Measurements from ENCODE around the gene LDLRAP1. TPM values are rescaled to one million over a fixed set of nuclear protein-coding genes. Genes with fewer than 3 reads are reported as not detected.

The LDLRAP1 gene
- total and polyA plus RNA-seq, 9 donors: 9.1 to 17.4 (median 13.1) TPM

DNA sequence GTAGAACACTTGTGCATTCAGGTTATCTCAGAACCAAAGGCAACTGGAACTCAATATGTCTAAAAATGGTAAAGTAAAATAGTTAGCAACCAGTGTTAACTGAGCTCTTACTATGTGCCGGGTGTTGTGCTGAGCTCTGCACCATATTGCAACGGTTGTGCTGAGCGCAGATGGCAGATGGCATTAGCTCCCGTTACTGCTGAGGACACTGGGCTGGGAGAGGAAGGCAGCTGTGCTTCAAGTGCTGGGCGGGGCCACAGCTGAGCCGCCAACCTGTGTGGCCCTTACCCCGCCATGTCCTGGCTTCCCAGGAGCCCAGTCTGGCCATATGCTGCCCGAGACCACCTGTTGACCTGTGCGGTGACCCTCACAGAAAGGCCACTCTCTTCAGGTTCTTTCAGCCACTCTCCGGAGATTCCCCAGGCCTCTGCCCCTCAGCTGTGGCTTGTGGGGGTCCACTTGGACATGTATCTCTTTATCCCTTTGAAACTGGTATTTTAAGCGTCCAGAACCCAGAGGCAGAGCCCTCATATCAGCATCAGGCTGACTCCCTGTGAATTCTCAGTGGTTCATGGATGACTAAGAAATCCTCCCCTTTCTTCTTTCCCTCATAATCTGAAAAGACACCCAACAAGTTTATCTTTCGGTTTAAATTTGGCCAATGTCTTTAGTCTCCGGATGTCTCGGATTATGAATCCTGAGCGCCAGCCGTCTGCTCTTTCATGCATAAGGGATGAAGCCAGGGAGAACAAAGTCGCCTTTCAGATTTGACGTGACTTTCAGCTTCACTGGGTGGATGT lies 26.4 kb downstream of the LDLRAP1 start:
- intact Hi-C loops (cut with DNase I): no loop called here
- WGBS, 3 donors: 56 to 66% (median 64%) methylated on average over 18 of the region's 18 CpGs
- H3K9me3 ChIP-seq: no peaks in the 10 kb centered on the region
- H3K27me3 ChIP-seq: no peaks in the 10 kb centered on the region
- DNase-seq: no peak
- peaks cover 11% of the 10 kb centered on the region for H3K4me1 ChIP-seq (ENCODE audit: insufficient read depth)
- no peak overlapping the region for H3K4me3 ChIP-seq
- H3K36me3 ChIP-seq: no peaks in the 10 kb centered on the region
- H3K27ac ChIP-seq: no peak overlapping the region
- TF ChIP-seq EP300 (IDR thresholded peaks at IDR 0.05) (no peak), POLR2A (IDR thresholded peaks at IDR 0.05) (no peak)
- TF ChIP-seq, protein P1, sequence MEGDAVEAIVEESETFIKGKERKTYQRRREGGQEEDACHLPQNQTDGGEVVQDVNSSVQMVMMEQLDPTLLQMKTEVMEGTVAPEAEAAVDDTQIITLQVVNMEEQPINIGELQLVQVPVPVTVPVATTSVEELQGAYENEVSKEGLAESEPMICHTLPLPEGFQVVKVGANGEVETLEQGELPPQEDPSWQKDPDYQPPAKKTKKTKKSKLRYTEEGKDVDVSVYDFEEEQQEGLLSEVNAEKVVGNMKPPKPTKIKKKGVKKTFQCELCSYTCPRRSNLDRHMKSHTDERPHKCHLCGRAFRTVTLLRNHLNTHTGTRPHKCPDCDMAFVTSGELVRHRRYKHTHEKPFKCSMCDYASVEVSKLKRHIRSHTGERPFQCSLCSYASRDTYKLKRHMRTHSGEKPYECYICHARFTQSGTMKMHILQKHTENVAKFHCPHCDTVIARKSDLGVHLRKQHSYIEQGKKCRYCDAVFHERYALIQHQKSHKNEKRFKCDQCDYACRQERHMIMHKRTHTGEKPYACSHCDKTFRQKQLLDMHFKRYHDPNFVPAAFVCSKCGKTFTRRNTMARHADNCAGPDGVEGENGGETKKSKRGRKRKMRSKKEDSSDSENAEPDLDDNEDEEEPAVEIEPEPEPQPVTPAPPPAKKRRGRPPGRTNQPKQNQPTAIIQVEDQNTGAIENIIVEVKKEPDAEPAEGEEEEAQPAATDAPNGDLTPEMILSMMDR (IDR thresholded peaks at IDR 0.05): no peak

DNA sequence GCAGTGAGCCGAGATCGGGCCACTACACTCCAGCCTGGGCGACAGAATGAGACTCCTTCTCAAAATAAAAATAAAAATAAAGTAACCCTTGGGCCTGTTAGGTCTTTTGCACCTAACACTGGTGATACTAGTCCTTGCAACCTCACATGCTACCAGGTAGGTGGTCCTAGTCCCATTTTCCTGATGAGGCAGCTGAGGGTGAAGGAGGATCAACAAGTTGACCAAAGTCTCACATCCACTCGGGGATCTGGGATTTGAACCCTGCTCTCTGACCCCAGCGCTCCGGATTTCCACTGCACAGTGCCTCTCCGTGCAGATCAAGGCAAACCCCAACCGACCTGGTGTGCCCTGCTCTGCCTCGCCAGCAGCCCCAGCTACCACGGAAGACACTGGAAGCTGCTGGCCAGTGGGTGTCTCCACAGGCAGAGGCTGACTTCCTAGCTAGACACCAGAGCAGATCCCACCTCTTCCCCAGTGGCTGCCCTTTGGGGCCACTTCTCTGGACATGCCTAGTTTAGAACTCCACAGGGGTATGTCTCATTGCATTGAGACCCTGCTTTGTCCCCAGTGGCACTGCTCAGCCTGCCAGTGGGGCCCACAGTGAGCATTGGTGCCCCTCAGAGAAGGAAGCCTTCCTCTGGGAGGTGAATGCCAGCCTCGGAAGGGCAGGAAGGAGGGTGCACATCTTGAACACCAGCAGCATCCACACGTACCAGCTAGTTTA lies 27.6 kb downstream of the LDLRAP1 start:
- Histone ChIP-seq H3K9me3 (no peaks in the 10 kb centered on the region), H3K36me3 (no peaks in the 10 kb centered on the region), H3K27me3 (no peaks in the 10 kb centered on the region), H3K4me1 (ENCODE audit: insufficient read depth) (peaks cover 11% of the 10 kb centered on the region), H3K27ac (no peak overlapping the region), H3K4me3 (no peak overlapping the region)
- TF ChIP-seq, protein P1 (IDR thresholded peaks at IDR 0.05): no peak
- no peak for TF ChIP-seq POLR2A (IDR thresholded peaks at IDR 0.05)
- no peak for TF ChIP-seq EP300 (IDR thresholded peaks at IDR 0.05)
- DNase-seq: no peak
- 79 to 82% (median 80%) methylated on average over 12 of the region's 12 CpGs for WGBS, 3 donors
- intact Hi-C loops (cut with DNase I): no loop called here

DNA sequence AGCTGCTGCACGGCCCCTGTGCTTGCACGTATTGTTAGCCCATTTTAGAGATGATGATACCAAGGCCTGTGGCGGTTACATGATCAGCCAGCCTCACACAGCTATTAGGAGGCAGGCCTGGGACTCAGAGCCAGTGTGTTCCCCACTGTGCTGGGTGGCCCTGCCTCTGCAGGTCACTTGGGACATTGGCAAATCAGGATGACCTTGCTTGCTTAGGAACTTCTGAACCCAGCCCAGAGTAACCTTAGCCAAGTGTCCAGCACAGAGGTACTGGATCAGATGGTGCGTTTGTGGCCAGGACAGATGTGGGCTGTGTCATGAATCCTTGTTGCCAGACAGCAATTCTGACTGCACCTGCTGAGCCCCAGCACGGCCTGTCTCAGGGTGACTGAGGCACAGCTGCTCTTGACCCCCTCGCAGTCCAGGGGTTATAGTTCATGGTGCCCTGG lies 28.1 kb downstream of the LDLRAP1 start:
- no peak for DNase-seq
- Histone ChIP-seq H3K27ac (no peak overlapping the region), H3K27me3 (no peaks in the 10 kb centered on the region), H3K9me3 (no peaks in the 10 kb centered on the region), H3K4me1 (ENCODE audit: insufficient read depth) (peaks cover 11% of the 10 kb centered on the region), H3K36me3 (no peaks in the 10 kb centered on the region), H3K4me3 (no peak overlapping the region)
- 68 to 82% (median 68%) methylated on average over 6 of the region's 6 CpGs for WGBS, 3 donors
- TF ChIP-seq POLR2A (IDR thresholded peaks at IDR 0.05) (no peak), EP300 (IDR thresholded peaks at IDR 0.05) (no peak)
- TF ChIP-seq, protein P1 (IDR thresholded peaks at IDR 0.05): no peak
- intact Hi-C loops (cut with DNase I): no loop called here

DNA sequence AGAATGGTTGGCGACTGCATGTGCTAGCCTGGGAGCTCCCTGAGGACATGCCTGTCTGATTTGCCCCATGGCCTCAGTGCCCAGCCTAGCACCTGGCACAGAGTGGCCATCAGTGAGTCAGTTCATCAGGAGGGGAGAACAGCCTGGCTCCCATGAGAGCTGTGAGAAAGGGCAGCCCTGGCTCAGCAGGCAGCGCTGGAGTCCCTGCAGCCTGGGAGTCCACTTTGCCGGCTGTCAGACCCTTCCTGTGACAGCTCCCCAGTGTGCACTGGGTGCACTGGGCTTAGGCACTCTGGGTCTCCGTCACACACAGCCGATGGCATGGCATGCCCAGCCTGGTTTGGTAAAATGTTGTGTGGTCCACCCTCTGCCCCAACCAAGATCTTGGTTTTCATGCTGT lies 28.7 kb downstream of the LDLRAP1 start:
- intact Hi-C loops (cut with DNase I): no loop called here
- no peaks in the 10 kb centered on the region for H3K9me3 ChIP-seq
- peaks cover 8% of the 10 kb centered on the region for H3K4me1 ChIP-seq (ENCODE audit: insufficient read depth)
- TF ChIP-seq EP300 (IDR thresholded peaks at IDR 0.05) (no peak), POLR2A (IDR thresholded peaks at IDR 0.05) (no peak)
- TF ChIP-seq, protein P1 (IDR thresholded peaks at IDR 0.05): no peak
- WGBS, 3 donors: 66 to 86% (median 85%) methylated on average over 4 to 5 of the region's 5 CpGs
- H3K27me3 ChIP-seq: no peaks in the 10 kb centered on the region
- no peaks in the 10 kb centered on the region for H3K36me3 ChIP-seq
- DNase-seq: no peak
- no peak overlapping the region for H3K4me3 ChIP-seq
- no peak overlapping the region for H3K27ac ChIP-seq
